Measurements from ENCODE around the gene DIP2C.

GRCh38 chr10:451021-451471 lies 238.4 kb downstream of the DIP2C start:
- TF ChIP-seq CTCF (IDR thresholded peaks at IDR 0.05): no peak
- TF ChIP-seq POLR2A (IDR thresholded peaks at IDR 0.05): no peak
